GM12878 (cell line): Measurements from ENCODE around the gene LENEP. TPM values are rescaled to one million over a fixed set of nuclear protein-coding genes. Genes with fewer than 3 reads are reported as not detected.
A peak's percentile ranks its signal among the peaks of the same experiment; 100 is the strongest.

Experiments
- ATAC-seq: fragments of 200-7000 bp; cut with Tn5 transposase; 3 replicates; pipeline ENCODE4 v1.9.1; 2020; ENCODE audit warnings: mild to moderate bottlenecking, moderate library complexity
- BruUV-seq: library from RNA; stranded (reverse); fragments of 400-500 nt; replicated peaks from 2 replicates; lab custom pipeline; 2021; lab: Mats Ljungman, UMichigan
- CTCF ChIA-PET: fragments of 300-600 bp; sonication (Branson Sonifier 250); formaldehyde crosslinking; extraction: SDS; loops from one replicate; lab custom pipeline; 2021; ENCODE audit warnings: inconsistent platforms; lab: Yijun Ruan, JAX
- POLR2A ChIA-PET: fragments of 350-600 bp; formaldehyde crosslinking; extraction: SDS; loops from one replicate; lab custom pipeline; 2021; ENCODE audit warnings: inconsistent platforms; lab: Charles Lee
- RAD21 ChIA-PET: fragments of 300-600 bp; sonication (Branson Sonifier 250); formaldehyde crosslinking; loops from one replicate; lab custom pipeline; 2023; ENCODE audit warnings: antibody characterized with exemption; ENCODE audit not compliant: unreplicated experiment; lab: Charles Lee
- SMC1A ChIA-PET: fragments of 300-600 bp; sonication (Branson Sonifier 250); formaldehyde crosslinking; loops from one replicate; lab custom pipeline; 2023; ENCODE audit not compliant: unreplicated experiment, uncharacterized antibody; lab: Charles Lee
- DNase-seq: peaks from one replicate; pipeline ENCODE4 v3.0.0-alpha.2; 2011; ENCODE audit warnings: low read depth, low spot score
- FAIRE-seq: peaks from 3 replicates; lab custom pipeline; 2011; peaks lifted over from hg19 to GRCh38; lab: Jason Lieb, UNC
- H2AFZ ChIP-seq: 2 replicates; pipeline ENCODE4 v1.6.0; 2011; ENCODE audit warnings: low read depth, low read length, control low read depth; ENCODE audit not compliant: control insufficient read depth
- H3K27ac ChIP-seq: 2 replicates; pipeline ENCODE4 v1.5.1; 2011; ENCODE audit warnings: control low read depth; ENCODE audit not compliant: control insufficient read depth, insufficient read depth
- H3K27me3 ChIP-seq, 2 experiments: replicated peaks in 1 of 2; 2 replicates each; pipeline versions ENCODE4 v1.6.0 to v1.6.1; 2011; ENCODE audit warnings: low read length in 1 of 2; ENCODE audit not compliant: control insufficient read depth in 2 of 2, insufficient read depth in 2 of 2
- H3K36me3 ChIP-seq, 2 experiments: 2 replicates each; pipeline ENCODE4 v1.5.1; 2011; ENCODE audit warnings: low read length in 1 of 2; ENCODE audit not compliant: control insufficient read depth in 2 of 2, insufficient read depth in 2 of 2
- H3K4me1 ChIP-seq: 2 replicates; pipeline ENCODE4 v1.6.1; 2011; ENCODE audit warnings: mild to moderate bottlenecking, low read length, moderate library complexity, mixed read lengths; ENCODE audit not compliant: control insufficient read depth, insufficient read depth
- H3K4me2 ChIP-seq: 2 replicates; pipeline ENCODE4 v1.6.0; 2011; ENCODE audit warnings: control low read depth; ENCODE audit not compliant: control insufficient read depth, insufficient read depth
- H3K4me3 ChIP-seq: fragments of 200-600 bp; sonication (generic); 2 replicates; pipeline ENCODE4 v1.5.1; 2016
- H3K79me2 ChIP-seq: 2 replicates; pipeline ENCODE4 v1.6.0; 2011; ENCODE audit warnings: low read length; ENCODE audit not compliant: control insufficient read depth, insufficient read depth
- H3K9ac ChIP-seq: 2 replicates; pipeline ENCODE4 v1.8.0; 2011; ENCODE audit warnings: low read length, control low read depth, mixed read lengths; ENCODE audit not compliant: control insufficient read depth, insufficient read depth
- H3K9me3 ChIP-seq: replicated peaks from 3 replicates; pipeline ENCODE4 v1.5.1; 2011; ENCODE audit warnings: mild to moderate bottlenecking, low read length; ENCODE audit not compliant: control insufficient read depth, insufficient read depth
- H4K20me1 ChIP-seq: 2 replicates; pipeline ENCODE4 v1.6.0; 2011; ENCODE audit not compliant: control insufficient read depth, insufficient read depth
- ASH2L ChIP-seq: fragments of 300-600, 200-600 bp; sonication (generic); IDR thresholded peaks from 2 replicates; pipeline ENCODE4 v1.6.1; 2017; ENCODE audit warnings: low read depth, mild to moderate bottlenecking, borderline replicate concordance
- BACH1 ChIP-seq: fragments of 450-650 bp; IDR thresholded peaks from 2 replicates; pipeline ENCODE4 v1.6.1; 2017; ENCODE audit warnings: mild to moderate bottlenecking, borderline replicate concordance
- CREM ChIP-seq: IDR thresholded peaks from 2 replicates; pipeline ENCODE4 v1.6.1; 2014; ENCODE audit warnings: antibody characterized with exemption, low read depth
- EED ChIP-seq: sonication (generic); IDR thresholded peaks from 2 replicates; pipeline ENCODE4 v1.6.1; 2016; ENCODE audit warnings: antibody characterized with exemption, low read depth
- EGR1 ChIP-seq, 2 experiments: IDR thresholded peaks; 1 replicate in 1 of 2; 2 replicates in 1 of 2; pipeline ENCODE4 v1.6.1; 2011 to 2012; ENCODE audit warnings: low read depth in 2 of 2, low read length in 2 of 2, borderline replicate concordance in 1 of 2, mild to moderate bottlenecking in 1 of 2, moderate library complexity in 1 of 2
- ETV6 ChIP-seq, 2 experiments: fragments of 450-650 bp in 1 of 2; IDR thresholded peaks in 1 of 2; conservative IDR thresholded peaks in 1 of 2; 2 replicates each; pipeline ENCODE4 v1.6.1; 2014; ENCODE audit warnings: antibody characterized with exemption in 1 of 2, borderline replicate concordance in 1 of 2, low read depth in 1 of 2, mild to moderate bottlenecking in 1 of 2, moderate library complexity in 1 of 2
- HCFC1 ChIP-seq: fragments of 150-350 bp; IDR thresholded peaks from 2 replicates; pipeline ENCODE4 v1.6.1; 2014; ENCODE audit warnings: low read length
- HDGF ChIP-seq: fragments of 450-650 bp; IDR thresholded peaks from 2 replicates; pipeline ENCODE4 v1.6.1; 2016; ENCODE audit warnings: antibody characterized with exemption
- IKZF1 ChIP-seq: fragments of 450-650 bp; conservative IDR thresholded peaks from 2 replicates; pipeline ENCODE4 v1.6.1; 2017; ENCODE audit warnings: antibody characterized with exemption, mild to moderate bottlenecking
- NR2C1 ChIP-seq: fragments of 450-650 bp; IDR thresholded peaks from 2 replicates; pipeline ENCODE4 v1.6.1; 2017; ENCODE audit warnings: antibody characterized with exemption, mild to moderate bottlenecking, moderate library complexity
- SIX5 ChIP-seq: IDR thresholded peaks from 2 replicates; pipeline ENCODE4 v1.6.1; 2011; ENCODE audit warnings: mild to moderate bottlenecking, low read depth, low read length, moderate library complexity; ENCODE audit not compliant: severe bottlenecking
- STAT3 ChIP-seq: IDR thresholded peaks from 2 replicates; pipeline ENCODE4 v1.6.1; 2011; ENCODE audit warnings: low read depth, low read length, improper control_type of control experiment
- YY1 ChIP-seq: IDR thresholded peaks from 2 replicates; pipeline ENCODE4 v1.6.1; 2011; ENCODE audit warnings: low read depth, mild to moderate bottlenecking, low read length
- WGBS: methylation state at CpG from one replicate; pipeline ENCODE4 v1.1.6; 2016; ENCODE audit warnings: low lambda C conversion rate; ENCODE audit not compliant: insufficient replicate concordance, insufficient coverage; ENCODE audit errors: missing lambda C conversion rate; 5-methylcytosine and 5-hydroxymethylcytosine counted together
- in situ Hi-C: fragments of 300-500 bp; cut with MboI; formaldehyde crosslinking; loops from 9 replicates; pipeline ENCODE4 v1.14.3; 2018; ENCODE audit warnings: mixed read lengths
- intact Hi-C: fragments of 100-400 bp; cut with micrococcal nuclease; formaldehyde crosslinking; loops from one replicate; pipeline ENCODE4 v1.14.2; 2022; ENCODE audit not compliant: unreplicated experiment
- polyA plus RNA-seq, 11 experiments: library from polyadenylated mRNA; depleted of rRNA in 4 of 11; unstranded in 6 of 11; stranded (reverse) in 5 of 11; fragments of >200 nt; fragmentation: Nextera tagmentation in 4 of 11; fragmentation: Illumina TruSeq in 1 of 11; extraction: Ambion mirVana in 4 of 11; extraction: Trizol in 1 of 11; gene quantifications; 1 replicate in 1 of 11; 2 replicates in 10 of 11; pipeline versions ENCODE4 v1.2.1 to v1.2.3, GENCODE V29; 2011 to 2016; ENCODE audit warnings: inconsistent platforms in 2 of 11, missing spikeins in 2 of 11, low read depth in 1 of 11
- total RNA-seq, 4 experiments: library from RNA; depleted of rRNA in 3 of 4; stranded (reverse); fragments of >200 nt in 3 of 4; fragmentation: Illumina TruSeq in 1 of 4; extraction: Trizol in 1 of 4; gene quantifications; 2 replicates each; pipeline versions ENCODE4 v1.2.1 to v1.2.3, GENCODE V29; 2013 to 2021
- TF ChIP-seq, protein P1 (sequence below): fragments of 450-650 bp; IDR thresholded peaks from 2 replicates; pipeline ENCODE4 v1.6.1; 2016; ENCODE audit warnings: mild to moderate bottlenecking

Gene LENEP
- total and polyA plus RNA-seq, 10 of the 15 experiments (the other 5 are each of a cell fraction or from before 2014, with no cell fraction given), result 0.27 to 1.1 (median 0.64) TPM; not detected in 7

DNA sequence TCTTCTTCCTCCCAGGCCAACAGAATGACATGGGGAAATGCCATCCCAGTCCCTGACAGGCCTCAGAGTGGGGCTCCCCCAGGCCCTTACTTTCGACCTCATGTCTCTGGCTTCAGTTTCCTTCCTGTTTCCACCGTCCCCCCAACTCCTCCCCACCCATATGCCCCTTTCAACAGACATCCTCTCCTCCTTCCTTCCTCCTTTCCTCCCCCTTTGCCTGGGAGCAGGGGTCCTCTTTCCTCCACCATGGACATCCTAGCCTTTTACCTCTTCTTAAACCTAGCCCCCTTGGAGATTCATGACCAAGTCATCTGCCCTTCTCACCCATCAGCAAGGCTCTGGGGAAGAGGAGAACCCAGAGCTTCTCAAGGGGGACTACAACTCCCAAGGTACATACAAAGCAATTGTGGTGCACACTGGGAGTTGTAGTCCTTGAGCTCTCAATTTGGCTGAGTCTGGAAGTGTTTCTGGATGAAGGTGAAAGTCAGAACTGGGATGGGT lies 13.3 kb downstream of the LENEP start:
- SMC1A ChIA-PET, result interaction anchor here (1.1 to 1.3 kb wide), 2 partner anchors 11 to 35 kb away, joined by 3 read pairs; no protein-coding TSS in a partner anchor
- POLR2A ChIA-PET, result interaction anchor here (1.0 to 1.7 kb wide), 5 partner anchors 10 to 70 kb away, joined by 3 to 5 read pairs (median 4); partner anchors contain the start of genes PMVK and SHC1
- ATAC-seq (peak; percentile 31), DNase-seq (no peak), FAIRE-seq (peak; percentile 38)
- peaks cover 0 to 5% of the 10 kb centered on the region in 2 experiments; a peak in 2 of 4 replicates for H3K36me3 ChIP-seq
- no TSS peak for BruUV-seq
- H3K9ac ChIP-seq, result peak overlapping the region; percentile 48; the same call in 1 of the 2 replicates
- RAD21 ChIA-PET, result interaction anchor here (0.7 to 1.5 kb wide), 2 partner anchors 24 to 38 kb away, joined by 3 read pairs; partner anchors contain the start of gene FLAD1
- H3K4me3 ChIP-seq, result 0 out of 2 replicates have a peak overlapping the region, but pooled peaks have one; percentile 15
- TF ChIP-seq ASH2L (no peak), CREM (peak; percentile 84; the same call in 1 of the 2 replicates), BACH1 (no peak), SIX5 (peak; percentile 99), EGR1 (IDR thresholded peaks at IDR 0.05; ENCODE audit: borderline replicate concordance in 1 of 2, low read depth in 2 of 2, low read length in 2 of 2) (peak in 1 of 2 experiments; percentile 28; a peak in 1 of 3 replicates), IKZF1 (peak; percentile 87), YY1 (peak; percentile 71), ETV6 (conservative IDR thresholded peaks at IDR 0.05 in 1 of 2, IDR thresholded peaks at IDR 0.05 in 1 of 2; ENCODE audit: borderline replicate concordance in 1 of 2, low read depth in 1 of 2) (peak in 1 of 2 experiments; percentile 80; a peak in 2 of 4 replicates), EED (peak; percentile 46; the same call in 1 of the 2 replicates), HDGF (peak; percentile 80; the same call in 1 of the 2 replicates), NR2C1 (0 out of 2 replicates have a peak, but pooled peaks have one; percentile 28), STAT3 (no peak), HCFC1 (peak; percentile 93)
- TF ChIP-seq, protein P1, sequence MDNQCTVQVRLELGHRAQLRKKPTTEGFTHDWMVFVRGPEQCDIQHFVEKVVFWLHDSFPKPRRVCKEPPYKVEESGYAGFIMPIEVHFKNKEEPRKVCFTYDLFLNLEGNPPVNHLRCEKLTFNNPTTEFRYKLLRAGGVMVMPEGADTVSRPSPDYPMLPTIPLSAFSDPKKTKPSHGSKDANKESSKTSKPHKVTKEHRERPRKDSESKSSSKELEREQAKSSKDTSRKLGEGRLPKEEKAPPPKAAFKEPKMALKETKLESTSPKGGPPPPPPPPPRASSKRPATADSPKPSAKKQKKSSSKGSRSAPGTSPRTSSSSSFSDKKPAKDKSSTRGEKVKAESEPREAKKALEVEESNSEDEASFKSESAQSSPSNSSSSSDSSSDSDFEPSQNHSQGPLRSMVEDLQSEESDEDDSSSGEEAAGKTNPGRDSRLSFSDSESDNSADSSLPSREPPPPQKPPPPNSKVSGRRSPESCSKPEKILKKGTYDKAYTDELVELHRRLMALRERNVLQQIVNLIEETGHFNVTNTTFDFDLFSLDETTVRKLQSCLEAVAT, result peak; percentile 42; the same call in 1 of the 2 replicates
- H3K27me3 ChIP-seq, result no peaks in the 10 kb centered on the region
- peaks cover 61% of the 10 kb centered on the region for H3K79me2 ChIP-seq
- H3K27ac ChIP-seq, result peak overlapping the region; percentile 67
- in situ Hi-C loops (no loop called here), intact Hi-C loops (no loop called here)
- H3K4me2 ChIP-seq, result peak overlapping the region; percentile 32
- CTCF ChIA-PET, result interaction anchor here (0.7 to 3.6 kb wide), 3 partner anchors 10 to 66 kb away, joined by 3 to 27 read pairs (median 3); no protein-coding TSS in a partner anchor
- H3K9me3 ChIP-seq, result no peaks in the 10 kb centered on the region
- H2AFZ ChIP-seq, result no peak overlapping the region; the same call in 1 of the 2 replicates
- 0% methylated on average over 2 of the region's 2 CpGs for WGBS
- peaks cover 56% of the 10 kb centered on the region for H3K4me1 ChIP-seq
- H4K20me1 ChIP-seq, result 0 out of 2 replicates have a peak, but pooled peaks cover 3% of the 10 kb centered on the region
